Omental fat pad (tissue), 4 donors: ENCODE results near the gene PRKCD. TPM values are rescaled to one million over a fixed set of nuclear protein-coding genes. Genes with fewer than 3 reads are reported as not detected.

ENCODE experiments used
- ATAC-seq: fragments of 150-250 bp; one replicate; pipeline ENCODE4 v1.9.1; 2016; ENCODE audit warnings: mild to moderate bottlenecking, moderate library complexity; ENCODE audit not compliant: low FRiP score
- DNase-seq: peaks from one replicate; pipeline ENCODE4 v3.0.0-alpha.2; 2019; ENCODE audit warnings: low spot score
- CTCF ChIP-seq, 3 donors: fragments of 450-650 bp; IDR thresholded peaks; one replicate each; pipeline ENCODE4 v1.5.1; 2016 to 2017; ENCODE audit warnings: antibody characterized with exemption in 3 of 3, mild to moderate bottlenecking in 3 of 3, moderate library complexity in 2 of 3
- total RNA-seq, 4 donors: library from RNA; depleted of rRNA; stranded (reverse); fragments of >200 nt; gene quantifications; one replicate each; pipeline ENCODE4 v1.1.0, GENCODE V29; 2016

PRKCD gene
- total RNA-seq, 4 donors from 2014 or later = 21.5 to 39.9 (median 30.3) TPM

- DNase-seq (no peak), ATAC-seq (no peak)
- no peak for TF ChIP-seq CTCF (IDR thresholded peaks at IDR 0.05)
Measured at GRCh38 chr3:53198256-53198977, 37.4 kb downstream of the PRKCD start.

- no peak for TF ChIP-seq CTCF (IDR thresholded peaks at IDR 0.05)
- no peak for DNase-seq
- ATAC-seq = no peak
Measured at GRCh38 chr3:53198996-53199395, 38.0 kb downstream of the PRKCD start.

GRCh38 chr3:53199834-53200233 lies 38.8 kb downstream of the PRKCD start:
- DNase-seq (no peak), ATAC-seq (no peak)
- TF ChIP-seq CTCF (IDR thresholded peaks at IDR 0.05) = no peak

- DNase-seq (no peak), ATAC-seq (no peak)
- TF ChIP-seq CTCF (IDR thresholded peaks at IDR 0.05) = no peak
Measured at GRCh38 chr3:53200501-53201498, 39.8 kb downstream of the PRKCD start.

- no peak for DNase-seq
- no peak for TF ChIP-seq CTCF (IDR thresholded peaks at IDR 0.05)
- ATAC-seq = no peak
Measured at GRCh38 chr3:53202331-53203015, 41.5 kb downstream of the PRKCD start.

- DNase-seq = no peak
- no peak for ATAC-seq
- TF ChIP-seq CTCF (IDR thresholded peaks at IDR 0.05) = no peak
Measured at GRCh38 chr3:53211706-53212702, 51.0 kb downstream of the PRKCD start.
